Mucosa of descending colon (tissue), 3 donors: ENCODE results near the gene OSER1. TPM values are rescaled to one million over a fixed set of nuclear protein-coding genes. Genes with fewer than 3 reads are reported as not detected.

Experiments
- ATAC-seq: fragments of 200-7000 bp; cut with Tn5 transposase; one replicate; pipeline ENCODE4 v1.9.1; 2020; ENCODE audit warnings: mild to moderate bottlenecking, moderate library complexity
- DNase-seq, 3 donors: peaks; one replicate each; pipeline ENCODE4 v3.0.0-alpha.2; 2020
- H3K36me3 ChIP-seq: fragments of 200-600 bp; one replicate; pipeline ENCODE4 v1.8.0; 2021; ENCODE audit warnings: low read depth, mild to moderate bottlenecking
- H3K4me1 ChIP-seq: fragments of 200-600 bp; one replicate; pipeline ENCODE4 v1.8.0; 2021; ENCODE audit warnings: low read depth, mild to moderate bottlenecking
- H3K4me3 ChIP-seq: fragments of 200-600 bp; one replicate; pipeline ENCODE4 v1.8.0; 2021; ENCODE audit warnings: mild to moderate bottlenecking
- H3K9me3 ChIP-seq: fragments of 200-600 bp; one replicate; pipeline ENCODE4 v1.8.0; 2021; ENCODE audit warnings: mild to moderate bottlenecking
- intact Hi-C, 2 donors: fragments of 100-400 bp; cut with DNase I in 1 of 2; cut with micrococcal nuclease in 1 of 2; formaldehyde crosslinking; loops; one replicate each; pipeline versions ENCODE4 v1.11.0 to v1.11.1; 2022; cut with DNase I, micrococcal nuclease
- long read RNA-seq, 2 donors: library from polyadenylated mRNA; unstranded; transcript quantifications; one replicate each; pipeline ENCODE4 v2.0.0, GENCODE V29; 2019 to 2021
- total RNA-seq, 3 donors: library from RNA; stranded (reverse); fragmentation: NEBNext Ultra II Directional in 2 of 3; extraction: Animal tissue kit (Norgen Biotek cat#: 25700) in 2 of 3; gene quantifications; one replicate each; pipeline versions ENCODE4 v1.2.1 to v1.2.4, GENCODE V29; 2021 to 2023
- TF ChIP-seq, protein P1 (sequence below): fragments of 200-600 bp; IDR thresholded peaks from one replicate; pipeline ENCODE4 v1.8.0; 2022; ENCODE audit warnings: antibody characterized with exemption, mild to moderate bottlenecking
- donor health status: DM: no; HTN: no; CAD: no; lungs with moderate emphysema.
- donor health status: DM: no; HTN: no; CAD: no.
- donor health status: DM: no; HTN: yes; CAD: no.

The OSER1 gene
- total RNA-seq: 10 to 100 TPM; 32.1 to 40.1 (median 32.5) TPM
- long read RNA-seq, donor 1, transcript OSER1-201 (4 exons, 1,572 nt): major isoform, 54 of 60 reads
- long read RNA-seq, donor 1, partial matches to known transcripts: 3 of 60 reads
- long read RNA-seq, donor 1, other reads (novel, unspliced or antisense): 3 of 60 reads
- long read RNA-seq, donor 2, transcript OSER1-201 (4 exons, 1,572 nt): major isoform, 33 of 36 reads
- long read RNA-seq, donor 2, partial matches to known transcripts: 1 of 36 reads
- long read RNA-seq, donor 2, other reads (novel, unspliced or antisense): 2 of 36 reads

DNA sequence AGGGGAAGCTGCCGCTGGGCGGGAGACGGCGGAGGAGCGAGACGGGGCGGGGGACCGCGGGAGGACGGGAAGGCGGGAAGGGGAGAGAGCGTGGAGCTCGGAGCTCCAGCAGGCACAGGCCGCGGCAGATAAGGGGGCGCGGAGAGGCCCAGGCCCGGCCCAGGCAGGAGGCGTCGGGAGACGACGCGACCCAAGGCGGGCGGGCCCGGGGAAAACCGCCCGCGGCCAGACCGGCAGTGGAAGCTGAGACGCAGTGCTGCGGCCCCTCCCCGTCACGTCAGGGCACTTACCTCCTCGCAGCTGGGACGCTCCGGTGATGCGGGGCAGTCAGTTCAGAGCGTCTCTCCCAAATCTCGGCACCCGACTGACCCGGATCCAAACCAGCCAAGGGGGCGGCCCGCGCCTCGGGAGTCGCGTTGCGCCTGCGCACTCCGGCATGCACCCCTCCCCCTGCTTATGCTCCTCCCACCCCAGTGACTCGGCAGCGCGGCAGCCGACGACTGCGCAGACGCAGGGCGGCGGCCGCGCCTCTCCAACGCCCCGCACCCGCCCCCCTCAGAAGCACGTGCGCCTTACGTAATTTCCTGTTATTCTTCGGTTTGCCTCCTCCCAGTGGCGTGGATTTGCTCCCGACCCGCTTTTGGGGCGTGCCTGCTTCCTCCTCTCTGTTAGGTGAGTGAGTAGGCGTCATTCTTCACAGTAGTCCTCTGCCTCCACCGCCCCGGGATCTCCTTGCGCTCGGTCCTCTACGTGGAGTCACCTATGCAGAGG is at the start of gene OSER1:
Gene OSER1, minus strand, starts transcription at position 366 of the 771 bp plus-strand sequence. CDS start 3,814 bp downstream, outside the sequence.
- peak within 1 kb of the TSS; percentile 82 for H3K4me3 ChIP-seq
- peak; percentile 94 for ATAC-seq
- H3K36me3 ChIP-seq: no peaks in the 10 kb centered on the region
- TF ChIP-seq, protein P1, sequence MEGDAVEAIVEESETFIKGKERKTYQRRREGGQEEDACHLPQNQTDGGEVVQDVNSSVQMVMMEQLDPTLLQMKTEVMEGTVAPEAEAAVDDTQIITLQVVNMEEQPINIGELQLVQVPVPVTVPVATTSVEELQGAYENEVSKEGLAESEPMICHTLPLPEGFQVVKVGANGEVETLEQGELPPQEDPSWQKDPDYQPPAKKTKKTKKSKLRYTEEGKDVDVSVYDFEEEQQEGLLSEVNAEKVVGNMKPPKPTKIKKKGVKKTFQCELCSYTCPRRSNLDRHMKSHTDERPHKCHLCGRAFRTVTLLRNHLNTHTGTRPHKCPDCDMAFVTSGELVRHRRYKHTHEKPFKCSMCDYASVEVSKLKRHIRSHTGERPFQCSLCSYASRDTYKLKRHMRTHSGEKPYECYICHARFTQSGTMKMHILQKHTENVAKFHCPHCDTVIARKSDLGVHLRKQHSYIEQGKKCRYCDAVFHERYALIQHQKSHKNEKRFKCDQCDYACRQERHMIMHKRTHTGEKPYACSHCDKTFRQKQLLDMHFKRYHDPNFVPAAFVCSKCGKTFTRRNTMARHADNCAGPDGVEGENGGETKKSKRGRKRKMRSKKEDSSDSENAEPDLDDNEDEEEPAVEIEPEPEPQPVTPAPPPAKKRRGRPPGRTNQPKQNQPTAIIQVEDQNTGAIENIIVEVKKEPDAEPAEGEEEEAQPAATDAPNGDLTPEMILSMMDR: no peak
- intact Hi-C loops: loop anchor here in 1 of 2 donors (10.0 kb wide), 1 partner anchor 264 kb away; the partner anchor contains the start of gene TTPAL
- H3K9me3 ChIP-seq: no peaks in the 10 kb centered on the region
- peaks cover 40% of the 10 kb centered on the region for H3K4me1 ChIP-seq
- peak; percentile 99 for DNase-seq

- Histone ChIP-seq H3K36me3 (no peaks in the 10 kb centered on the region), H3K4me3 (no peak overlapping the region), H3K4me1 (no peaks in the 10 kb centered on the region), H3K9me3 (no peaks in the 10 kb centered on the region)
- no peak for DNase-seq
- ATAC-seq: no peak
- intact Hi-C loops: no loop called here
- TF ChIP-seq, protein P1: no peak
Observed at GRCh38 chr20:44258226-44258890, 47.8 kb upstream of the OSER1 start.

- Histone ChIP-seq H3K9me3 (no peaks in the 10 kb centered on the region), H3K4me3 (no peak overlapping the region), H3K36me3 (no peaks in the 10 kb centered on the region), H3K4me1 (no peaks in the 10 kb centered on the region)
- intact Hi-C loops: no loop called here
- TF ChIP-seq, protein P1: no peak
- no peak for ATAC-seq
- DNase-seq: no peak
Observed at GRCh38 chr20:44256961-44257360, 46.4 kb upstream of the OSER1 start.

GRCh38 chr20:44255942-44256341 is 45.4 kb upstream of the OSER1 start:
- Histone ChIP-seq H3K36me3 (no peaks in the 10 kb centered on the region), H3K4me3 (no peak overlapping the region), H3K4me1 (no peaks in the 10 kb centered on the region), H3K9me3 (no peaks in the 10 kb centered on the region)
- no peak for DNase-seq
- TF ChIP-seq, protein P1: no peak
- intact Hi-C loops: no loop called here
- ATAC-seq: no peak

DNA sequence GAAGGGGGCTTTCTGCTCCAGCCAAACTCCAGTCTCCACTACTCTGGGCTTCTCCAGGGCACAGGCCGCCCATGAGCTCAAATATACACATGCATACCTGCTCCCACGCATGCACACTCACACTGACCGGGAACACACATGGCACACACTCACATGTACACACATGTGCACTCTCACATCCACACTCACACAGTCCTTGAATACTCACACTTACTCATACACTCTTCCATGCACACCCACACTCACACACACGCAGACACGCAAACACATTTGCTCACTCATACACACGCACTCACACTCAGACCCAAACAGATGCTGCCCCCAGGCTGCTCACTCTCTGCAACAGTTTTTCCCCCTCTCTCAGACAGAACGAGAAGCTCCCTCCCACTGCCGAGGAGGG is 43.5 kb upstream of the OSER1 start:
- no peaks in the 10 kb centered on the region for H3K4me1 ChIP-seq
- H3K4me3 ChIP-seq: no peak overlapping the region
- TF ChIP-seq, protein P1: no peak
- no peaks in the 10 kb centered on the region for H3K36me3 ChIP-seq
- intact Hi-C loops: no loop called here
- ATAC-seq (no peak), DNase-seq (no peak)
- H3K9me3 ChIP-seq: no peaks in the 10 kb centered on the region
